HG02884 (cell line): Measurements from ENCODE around the gene RNASE8.
"Not testable (repeated sequence)": the region's sequence is repeated elsewhere in the genome, so short reads cannot be mapped to it uniquely, and the experiment has no call there.

Experiments used
- ATAC-seq: cut with Tn5 transposase; IDR thresholded peaks from one replicate; pipeline ENCODE4 v1.9.1; 2021; ENCODE audit warnings: mild to moderate bottlenecking, moderate library complexity; ENCODE audit not compliant: unreplicated experiment

The RNASE8 gene

GRCh38 chr14:21029917-21030316, 27.7 kb upstream of the RNASE8 start, which contains the start of gene TPPP2:
Gene TPPP2 (plus strand): TSS chr14:21030217. CDS start chr14:21030582, 365 bp downstream.
- no peak for ATAC-seq

DNA sequence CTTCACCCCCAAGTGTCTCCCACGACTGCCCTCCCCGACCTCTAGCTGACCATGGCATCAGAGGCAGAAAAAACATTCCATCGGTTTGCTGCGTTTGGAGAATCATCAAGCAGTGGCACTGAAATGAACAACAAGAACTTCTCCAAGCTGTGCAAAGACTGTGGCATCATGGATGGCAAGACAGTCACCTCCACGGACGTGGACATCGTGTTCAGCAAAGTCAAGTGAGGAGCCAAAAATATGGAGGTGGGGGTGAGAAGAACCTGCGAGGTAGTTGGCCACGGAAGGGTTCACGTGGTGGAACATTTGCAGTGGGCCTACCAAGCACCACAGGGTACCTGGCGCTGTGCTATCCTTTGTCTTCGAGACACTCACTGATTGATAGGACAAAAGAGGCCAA, 27.1 kb upstream of the RNASE8 start:
- no peak for ATAC-seq

- ATAC-seq = no peak
Measured at GRCh38 chr14:21032326-21033132, 25.1 kb upstream of the RNASE8 start.

DNA sequence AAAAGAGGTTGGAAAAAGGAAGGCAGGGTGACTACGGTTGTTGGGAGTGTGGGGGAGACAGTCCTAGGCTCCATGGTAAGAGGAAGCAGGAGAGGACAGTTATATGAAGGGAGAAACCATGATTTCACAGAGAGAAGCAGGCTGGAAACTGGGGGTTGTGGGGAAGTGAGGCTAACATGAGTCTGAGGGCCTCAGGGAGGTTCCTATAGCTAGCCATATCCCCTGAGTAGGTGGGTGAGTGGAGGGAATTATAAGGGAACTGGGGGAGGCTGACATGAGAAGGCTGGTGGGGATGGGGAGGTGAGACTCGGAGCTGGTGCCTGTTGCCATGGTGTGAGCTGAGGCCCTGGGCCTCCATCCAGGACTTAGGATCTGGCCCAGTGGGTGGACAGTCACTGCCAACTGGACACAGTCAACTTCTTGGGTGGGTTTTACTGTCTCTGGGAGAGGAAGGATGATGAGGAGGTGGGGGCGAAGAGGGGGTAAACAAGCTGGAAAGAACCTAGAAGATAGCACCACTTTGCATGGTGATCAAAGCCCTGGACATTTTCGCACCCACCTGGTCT, 24.4 kb upstream of the RNASE8 start:
- ATAC-seq = no peak

GRCh38 chr14:21034707-21035106, 22.9 kb upstream of the RNASE8 start, which contains the start of gene RNASE13:
Gene RNASE13 (minus strand): TSS chr14:21034807. CDS start chr14:21034288, 519 bp downstream.
- ATAC-seq = no peak

DNA sequence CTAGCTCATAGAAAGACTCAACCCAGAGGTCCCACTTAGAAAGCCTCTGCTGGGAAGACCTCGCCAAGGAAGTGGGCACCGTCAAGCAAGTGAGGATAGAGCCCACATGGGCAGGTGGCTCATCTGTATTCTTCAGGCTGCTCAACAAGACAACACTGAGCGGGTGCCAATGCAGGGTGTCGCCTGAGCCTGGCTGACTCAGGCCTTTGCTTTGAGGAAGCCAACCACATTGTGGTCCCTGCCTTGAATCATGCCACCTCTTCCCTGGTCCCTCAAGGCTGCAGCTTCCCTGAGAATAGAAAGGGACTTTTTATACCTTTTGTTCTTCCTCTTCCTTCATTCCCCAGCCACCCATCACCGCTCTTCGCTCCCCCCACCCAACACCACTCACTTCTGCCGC, 20.9 kb upstream of the RNASE8 start:
- no peak for ATAC-seq

- no peak for ATAC-seq
Measured at GRCh38 chr14:21037156-21037555, 20.5 kb upstream of the RNASE8 start.

DNA sequence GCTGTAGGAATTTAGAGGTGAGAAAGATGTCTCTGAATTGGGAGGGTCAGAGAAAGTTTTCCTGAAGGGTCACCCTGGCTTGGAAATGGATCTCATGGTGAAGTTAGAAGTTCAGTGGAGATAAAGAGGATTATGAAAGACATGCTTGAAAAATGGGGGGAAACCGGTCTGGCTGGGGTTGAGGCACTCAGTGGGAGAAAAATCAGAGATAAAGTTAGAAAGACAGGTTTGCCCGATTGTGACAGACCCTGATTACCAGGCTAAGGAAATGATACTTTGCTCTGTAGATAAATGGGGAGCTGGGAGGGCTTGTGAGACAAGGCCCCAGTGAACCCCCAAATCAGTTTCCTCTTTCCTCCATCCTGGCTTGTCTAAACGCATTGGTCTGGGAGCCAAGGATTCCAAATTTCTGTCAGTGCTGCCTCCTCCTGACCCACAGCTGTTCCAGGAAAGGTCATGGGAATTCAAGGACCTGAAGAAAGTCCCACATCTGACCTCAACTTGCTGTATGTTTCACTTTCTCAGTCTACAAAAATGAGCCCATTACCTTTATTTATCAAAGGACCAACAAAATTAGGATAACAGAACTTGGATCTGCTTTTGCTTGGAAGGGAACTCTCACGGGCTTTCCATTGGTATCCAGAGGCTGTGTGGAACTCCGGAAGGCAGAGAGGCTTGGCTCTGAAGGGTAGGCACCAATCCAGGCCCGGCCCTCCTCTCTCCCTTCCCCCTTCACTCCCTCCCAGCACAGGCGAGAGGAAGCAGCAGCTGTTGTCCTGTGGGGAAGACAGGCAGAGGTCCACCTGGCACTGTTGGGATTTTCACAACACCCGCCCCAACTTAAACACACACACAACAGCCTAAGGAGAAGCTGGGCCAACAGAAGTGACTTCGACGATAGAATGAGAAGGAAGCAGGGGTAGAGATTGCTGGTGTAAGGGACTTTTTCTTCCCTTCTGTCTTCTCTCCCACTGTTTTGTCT, 18.9 kb upstream of the RNASE8 start:
- ATAC-seq = no peak

DNA sequence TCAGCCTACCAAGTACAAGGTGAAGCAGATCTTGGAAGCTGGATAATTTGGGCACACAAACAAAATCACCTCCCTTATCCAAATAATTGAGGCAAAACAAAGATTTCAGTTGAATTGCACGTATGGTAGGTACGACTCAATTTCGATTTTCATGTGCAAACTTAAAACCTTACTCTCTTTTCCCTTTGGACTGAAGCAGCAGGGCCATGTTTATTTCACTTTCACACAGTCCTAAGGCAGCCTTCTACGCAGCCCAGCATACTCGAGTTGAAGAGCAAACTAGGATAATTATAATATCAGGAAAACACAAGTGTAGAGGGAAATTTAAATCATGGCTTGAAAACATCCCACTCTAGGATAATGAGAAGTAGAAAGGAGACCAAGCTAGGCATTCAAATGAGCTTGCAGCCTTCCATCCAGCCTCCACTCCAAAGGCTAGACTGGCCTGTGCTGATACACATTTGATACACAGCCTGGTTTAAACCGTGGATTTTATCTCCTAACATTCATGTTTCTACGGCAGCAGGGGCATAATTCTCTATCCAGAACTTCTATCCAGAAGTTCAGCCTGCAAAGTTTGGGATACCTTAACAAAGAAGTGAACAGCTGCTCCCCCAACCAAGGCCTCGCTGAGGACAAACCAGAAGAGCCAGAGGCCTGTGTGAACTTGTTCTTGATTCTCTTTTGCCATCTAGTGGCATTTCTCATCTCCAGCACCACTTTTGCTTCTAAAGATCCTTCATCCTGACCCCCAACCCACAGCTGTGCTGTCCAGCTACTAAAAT, 17.8 kb upstream of the RNASE8 start:
- no peak for ATAC-seq

- ATAC-seq = no peak
Measured at GRCh38 chr14:21040370-21040925, 17.2 kb upstream of the RNASE8 start.

DNA sequence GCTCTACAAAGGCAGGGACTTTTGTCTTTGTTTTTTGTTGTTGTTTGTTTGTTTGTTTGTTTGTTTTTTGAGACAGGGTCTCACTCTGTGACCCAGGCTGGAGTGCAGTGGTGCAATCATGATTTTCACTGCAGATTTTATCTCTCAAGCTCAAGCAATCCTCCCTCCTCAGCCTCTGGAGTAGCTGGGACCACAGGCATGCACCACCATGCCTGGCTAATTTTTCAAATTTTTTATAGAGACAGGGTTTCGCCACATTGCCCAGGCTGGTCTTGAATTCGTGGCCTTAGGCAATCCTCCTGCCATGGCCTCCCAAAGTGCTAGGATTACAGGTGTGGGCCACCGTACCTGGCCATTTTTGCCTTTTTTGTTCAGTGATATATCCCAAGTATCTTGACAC, 16.7 kb upstream of the RNASE8 start:
- not testable (repeated sequence) for ATAC-seq

DNA sequence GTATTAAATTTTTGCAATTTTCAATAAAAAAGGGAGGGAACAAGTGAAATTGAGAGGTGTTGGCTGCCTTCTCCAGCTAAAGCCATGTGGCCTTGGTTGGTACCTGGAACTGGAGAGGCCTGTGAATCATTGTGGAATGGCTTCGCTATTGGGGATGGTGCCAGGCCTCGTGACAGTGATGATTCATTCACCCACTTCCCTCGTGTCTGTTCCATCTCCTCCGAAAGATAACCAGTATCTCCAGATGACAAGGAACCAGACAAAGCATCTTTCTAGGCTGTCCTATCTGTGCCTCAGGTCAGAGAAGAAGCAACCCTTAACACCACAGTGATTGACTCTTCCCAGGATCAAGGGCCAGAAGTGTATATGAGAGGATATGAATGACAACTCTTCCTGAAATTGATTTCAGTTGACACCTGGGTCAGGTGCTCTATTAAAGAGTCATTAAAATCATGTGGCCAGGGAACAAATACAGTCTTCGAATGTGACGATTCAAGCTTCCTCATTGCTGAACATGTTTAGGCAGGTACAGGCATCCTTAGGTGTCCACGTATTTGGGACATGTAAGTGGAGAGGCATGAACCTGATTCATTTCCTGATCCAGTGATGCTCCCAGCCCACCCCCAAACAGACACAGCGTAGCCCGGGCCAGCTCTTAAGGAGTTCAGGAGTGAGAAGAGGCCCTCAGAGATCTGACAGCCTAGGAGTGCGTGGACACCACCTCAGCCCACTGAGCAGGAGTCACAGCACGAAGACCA, 15.8 kb upstream of the RNASE8 start, which contains the start of gene RNASE7:
TSS of gene RNASE7 (plus strand) at position 687 of the 758 bp plus-strand sequence. CDS start 631 bp downstream, outside the sequence.
- no peak for ATAC-seq

DNA sequence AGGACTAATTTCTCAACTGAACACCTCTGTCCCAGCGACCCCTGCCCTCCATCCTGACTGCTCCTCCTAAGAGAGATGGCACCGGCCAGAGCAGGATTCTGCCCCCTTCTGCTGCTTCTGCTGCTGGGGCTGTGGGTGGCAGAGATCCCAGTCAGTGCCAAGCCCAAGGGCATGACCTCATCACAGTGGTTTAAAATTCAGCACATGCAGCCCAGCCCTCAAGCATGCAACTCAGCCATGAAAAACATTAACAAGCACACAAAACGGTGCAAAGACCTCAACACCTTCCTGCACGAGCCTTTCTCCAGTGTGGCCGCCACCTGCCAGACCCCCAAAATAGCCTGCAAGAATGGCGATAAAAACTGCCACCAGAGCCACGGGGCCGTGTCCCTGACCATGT, 14.7 kb upstream of the RNASE8 start:
- ATAC-seq = no peak

- no peak for ATAC-seq
Measured at GRCh38 chr14:21043387-21043973, 14.1 kb upstream of the RNASE8 start.

GRCh38 chr14:21043974-21044618, 13.5 kb upstream of the RNASE8 start:
- ATAC-seq = no peak

- ATAC-seq = no peak
Measured at GRCh38 chr14:21047378-21047781, 10.2 kb upstream of the RNASE8 start.

DNA sequence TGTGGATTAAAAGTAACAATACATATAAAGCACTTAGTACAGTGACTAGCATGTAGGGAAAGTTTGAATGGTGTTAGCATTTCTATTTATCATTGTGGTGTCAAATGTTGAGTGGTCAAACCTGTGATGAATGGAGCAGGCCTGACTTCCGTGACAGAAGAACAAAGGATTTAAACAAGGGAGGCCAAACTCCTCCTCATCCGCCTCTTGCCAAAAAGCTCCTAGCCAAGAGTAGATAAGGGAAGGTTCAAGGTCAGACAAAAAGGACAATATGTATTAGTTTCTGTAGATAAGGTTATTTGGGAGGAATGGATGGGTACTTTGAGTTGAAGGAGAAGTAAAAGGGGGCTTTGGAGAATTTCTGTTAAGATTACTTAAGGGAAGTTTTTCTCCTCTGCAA, 9.0 kb upstream of the RNASE8 start:
- ATAC-seq = no peak

- ATAC-seq = no peak
Measured at GRCh38 chr14:21049271-21049673, 8.3 kb upstream of the RNASE8 start.
